Measurements from ENCODE around the gene TMEM170B.

TMEM170B gene

GRCh38 chr6:11606332-11606731 lies 68.8 kb downstream of the TMEM170B start:
- peak overlapping the region; percentile 57 for H3K27ac ChIP-seq (ENCODE audit: low read length)
- no peaks in the 10 kb centered on the region for H3K27me3 ChIP-seq (ENCODE audit: low read depth, low read length)
- H3K4me3 ChIP-seq (ENCODE audit: low read depth in 1 of 2, low read length in 2 of 2) = no peak overlapping the region
- H3K4me1 ChIP-seq (ENCODE audit: control insufficient read depth in 1 of 2, insufficient read depth in 2 of 2, low read length in 2 of 2) = peaks cover 13 to 31% of the 10 kb centered on the region in 2 donors
- H3K36me3 ChIP-seq (ENCODE audit: control insufficient read depth in 1 of 2, insufficient read depth in 2 of 2, low read length in 2 of 2) = no peaks in the 10 kb centered on the region
- no peaks in the 10 kb centered on the region for H3K9me3 ChIP-seq (ENCODE audit: control insufficient read depth in 1 of 2, low read length in 2 of 2)

- H3K36me3 ChIP-seq (ENCODE audit: control insufficient read depth in 1 of 2, insufficient read depth in 2 of 2, low read length in 2 of 2) = no peaks in the 10 kb centered on the region
- H3K27ac ChIP-seq (ENCODE audit: low read length) = peak overlapping the region; percentile 57
- H3K27me3 ChIP-seq (ENCODE audit: low read depth, low read length) = no peaks in the 10 kb centered on the region
- peaks cover 13 to 31% of the 10 kb centered on the region in 2 donors for H3K4me1 ChIP-seq (ENCODE audit: control insufficient read depth in 1 of 2, insufficient read depth in 2 of 2, low read length in 2 of 2)
- peak overlapping the region in 1 of 2 donors; percentile 16 for H3K4me3 ChIP-seq (ENCODE audit: low read depth in 1 of 2, low read length in 2 of 2)
- H3K9me3 ChIP-seq (ENCODE audit: control insufficient read depth in 1 of 2, low read length in 2 of 2) = no peaks in the 10 kb centered on the region
These were observed 69.8 kb downstream of the TMEM170B start for GRCh38 chr6:11607383-11607782.

GRCh38 chr6:11608600-11609323 lies 71.2 kb downstream of the TMEM170B start:
- H3K36me3 ChIP-seq (ENCODE audit: control insufficient read depth in 1 of 2, insufficient read depth in 2 of 2, low read length in 2 of 2) = no peaks in the 10 kb centered on the region
- H3K4me1 ChIP-seq (ENCODE audit: control insufficient read depth in 1 of 2, insufficient read depth in 2 of 2, low read length in 2 of 2) = peaks cover 13 to 31% of the 10 kb centered on the region in 2 donors
- H3K9me3 ChIP-seq (ENCODE audit: control insufficient read depth in 1 of 2, low read length in 2 of 2) = no peaks in the 10 kb centered on the region
- no peak overlapping the region for H3K4me3 ChIP-seq (ENCODE audit: low read depth in 1 of 2, low read length in 2 of 2)
- H3K27ac ChIP-seq (ENCODE audit: low read length) = no peak overlapping the region
- H3K27me3 ChIP-seq (ENCODE audit: low read depth, low read length) = no peaks in the 10 kb centered on the region

- no peaks in the 10 kb centered on the region for H3K9me3 ChIP-seq (ENCODE audit: control insufficient read depth in 1 of 2, low read length in 2 of 2)
- no peaks in the 10 kb centered on the region for H3K27me3 ChIP-seq (ENCODE audit: low read depth, low read length)
- no peak overlapping the region for H3K27ac ChIP-seq (ENCODE audit: low read length)
- H3K4me1 ChIP-seq (ENCODE audit: control insufficient read depth in 1 of 2, insufficient read depth in 2 of 2, low read length in 2 of 2) = peaks cover 13 to 31% of the 10 kb centered on the region in 2 donors
- no peak overlapping the region for H3K4me3 ChIP-seq (ENCODE audit: low read depth in 1 of 2, low read length in 2 of 2)
- no peaks in the 10 kb centered on the region for H3K36me3 ChIP-seq (ENCODE audit: control insufficient read depth in 1 of 2, insufficient read depth in 2 of 2, low read length in 2 of 2)
These were observed 71.9 kb downstream of the TMEM170B start for GRCh38 chr6:11609324-11610071.

GRCh38 chr6:11613336-11613735 lies 75.8 kb downstream of the TMEM170B start:
- Histone ChIP-seq H3K27ac (ENCODE audit: low read length) (no peak overlapping the region), H3K36me3 (ENCODE audit: control insufficient read depth in 1 of 2, insufficient read depth in 2 of 2, low read length in 2 of 2) (no peaks in the 10 kb centered on the region), H3K4me1 (ENCODE audit: control insufficient read depth in 1 of 2, insufficient read depth in 2 of 2, low read length in 2 of 2) (no peaks in the 10 kb centered on the region), H3K27me3 (ENCODE audit: low read depth, low read length) (no peaks in the 10 kb centered on the region), H3K4me3 (ENCODE audit: low read depth in 1 of 2, low read length in 2 of 2) (no peak overlapping the region), H3K9me3 (ENCODE audit: control insufficient read depth in 1 of 2, low read length in 2 of 2) (no peaks in the 10 kb centered on the region)

- H3K27me3 ChIP-seq (ENCODE audit: low read depth, low read length) = no peaks in the 10 kb centered on the region
- no peaks in the 10 kb centered on the region for H3K4me1 ChIP-seq (ENCODE audit: control insufficient read depth in 1 of 2, insufficient read depth in 2 of 2, low read length in 2 of 2)
- no peaks in the 10 kb centered on the region for H3K9me3 ChIP-seq (ENCODE audit: control insufficient read depth in 1 of 2, low read length in 2 of 2)
- H3K4me3 ChIP-seq (ENCODE audit: low read depth in 1 of 2, low read length in 2 of 2) = no peak overlapping the region
- H3K27ac ChIP-seq (ENCODE audit: low read length) = peak overlapping the region; percentile 3
- no peaks in the 10 kb centered on the region for H3K36me3 ChIP-seq (ENCODE audit: control insufficient read depth in 1 of 2, insufficient read depth in 2 of 2, low read length in 2 of 2)
These were observed 76.3 kb downstream of the TMEM170B start for GRCh38 chr6:11613858-11614257.

GRCh38 chr6:11614534-11615213 lies 77.1 kb downstream of the TMEM170B start:
- no peaks in the 10 kb centered on the region for H3K27me3 ChIP-seq (ENCODE audit: low read depth, low read length)
- H3K36me3 ChIP-seq (ENCODE audit: control insufficient read depth in 1 of 2, insufficient read depth in 2 of 2, low read length in 2 of 2) = no peaks in the 10 kb centered on the region
- no peaks in the 10 kb centered on the region for H3K9me3 ChIP-seq (ENCODE audit: control insufficient read depth in 1 of 2, low read length in 2 of 2)
- H3K4me1 ChIP-seq (ENCODE audit: control insufficient read depth in 1 of 2, insufficient read depth in 2 of 2, low read length in 2 of 2) = no peaks in the 10 kb centered on the region
- no peak overlapping the region for H3K4me3 ChIP-seq (ENCODE audit: low read depth in 1 of 2, low read length in 2 of 2)
- H3K27ac ChIP-seq (ENCODE audit: low read length) = no peak overlapping the region

- Histone ChIP-seq H3K27ac (ENCODE audit: low read length) (no peak overlapping the region), H3K27me3 (ENCODE audit: low read depth, low read length) (no peaks in the 10 kb centered on the region), H3K4me1 (ENCODE audit: control insufficient read depth in 1 of 2, insufficient read depth in 2 of 2, low read length in 2 of 2) (no peaks in the 10 kb centered on the region), H3K4me3 (ENCODE audit: low read depth in 1 of 2, low read length in 2 of 2) (no peak overlapping the region), H3K9me3 (ENCODE audit: control insufficient read depth in 1 of 2, low read length in 2 of 2) (no peaks in the 10 kb centered on the region), H3K36me3 (ENCODE audit: control insufficient read depth in 1 of 2, insufficient read depth in 2 of 2, low read length in 2 of 2) (no peaks in the 10 kb centered on the region)
These were observed 77.7 kb downstream of the TMEM170B start for GRCh38 chr6:11615214-11615602.

GRCh38 chr6:11616200-11616611 lies 78.7 kb downstream of the TMEM170B start:
- Histone ChIP-seq H3K27ac (ENCODE audit: low read length) (no peak overlapping the region), H3K27me3 (ENCODE audit: low read depth, low read length) (no peaks in the 10 kb centered on the region), H3K36me3 (ENCODE audit: control insufficient read depth in 1 of 2, insufficient read depth in 2 of 2, low read length in 2 of 2) (no peaks in the 10 kb centered on the region)

GRCh38 chr6:11618533-11618932 lies 81.0 kb downstream of the TMEM170B start:
- H3K36me3 ChIP-seq (ENCODE audit: control insufficient read depth in 1 of 2, insufficient read depth in 2 of 2, low read length in 2 of 2) = no peaks in the 10 kb centered on the region
- H3K4me1 ChIP-seq (ENCODE audit: control insufficient read depth in 1 of 2, insufficient read depth in 2 of 2, low read length in 2 of 2) = peaks cover 0 to 11% of the 10 kb centered on the region in 2 donors
- H3K4me3 ChIP-seq (ENCODE audit: low read depth in 1 of 2, low read length in 2 of 2) = no peak overlapping the region

More at GRCh38 chr6:11616200-11616611, 78.7 kb downstream of the TMEM170B start:
- Histone ChIP-seq H3K4me1 (ENCODE audit: control insufficient read depth in 1 of 2, insufficient read depth in 2 of 2, low read length in 2 of 2) (no peaks in the 10 kb centered on the region), H3K4me3 (ENCODE audit: low read depth in 1 of 2, low read length in 2 of 2) (no peak overlapping the region), H3K9me3 (ENCODE audit: control insufficient read depth in 1 of 2, low read length in 2 of 2) (no peaks in the 10 kb centered on the region)

GRCh38 chr6:11621119-11621518 lies 83.6 kb downstream of the TMEM170B start:
- H3K9me3 ChIP-seq (ENCODE audit: control insufficient read depth in 1 of 2, low read length in 2 of 2) = no peaks in the 10 kb centered on the region
- no peaks in the 10 kb centered on the region for H3K36me3 ChIP-seq (ENCODE audit: control insufficient read depth in 1 of 2, insufficient read depth in 2 of 2, low read length in 2 of 2)
- H3K27me3 ChIP-seq (ENCODE audit: low read depth, low read length) = no peaks in the 10 kb centered on the region
- no peak overlapping the region for H3K4me3 ChIP-seq (ENCODE audit: low read depth in 1 of 2, low read length in 2 of 2)
- H3K27ac ChIP-seq (ENCODE audit: low read length) = no peak overlapping the region
- H3K4me1 ChIP-seq (ENCODE audit: control insufficient read depth in 1 of 2, insufficient read depth in 2 of 2, low read length in 2 of 2) = peaks cover 0 to 11% of the 10 kb centered on the region in 2 donors

More at GRCh38 chr6:11618533-11618932, 81.0 kb downstream of the TMEM170B start:
- Histone ChIP-seq H3K27me3 (ENCODE audit: low read depth, low read length) (no peaks in the 10 kb centered on the region), H3K9me3 (ENCODE audit: control insufficient read depth in 1 of 2, low read length in 2 of 2) (no peaks in the 10 kb centered on the region), H3K27ac (ENCODE audit: low read length) (no peak overlapping the region)
